Right atrium auricular region (tissue), 2 donors: ENCODE measurements around the gene CCDC142. TPM values are rescaled to one million over a fixed set of nuclear protein-coding genes. Genes with fewer than 3 reads are reported as not detected.
"Not testable (repeated sequence)": the region's sequence is repeated elsewhere in the genome, so short reads cannot be mapped to it uniquely, and the experiment has no call there.

Experiments
- DNase-seq: peaks from one replicate; pipeline ENCODE4 v3.0.0-alpha.2; 2019; ENCODE audit warnings: low spot score
- H3K27ac ChIP-seq, 2 donors: fragments of 200-600 bp; sonication (generic); 1 replicate in 1 of 2; 2 replicates in 1 of 2; pipeline ENCODE4 v1.5.1; 2016 to 2019
- H3K27me3 ChIP-seq, 2 donors: fragments of 200-600 bp; sonication (generic); one replicate each; pipeline versions ENCODE4 v1.5.1 to v1.6.0; 2017 to 2019
- H3K36me3 ChIP-seq: fragments of 200-600 bp; sonication (generic); one replicate; pipeline ENCODE4 v1.5.1; 2016
- H3K4me1 ChIP-seq, 2 donors: fragments of 200-600 bp; sonication (generic); one replicate each; pipeline versions ENCODE4 v1.5.1 to v1.6.0; 2017 to 2019
- H3K4me3 ChIP-seq, 2 donors: fragments of 200-600 bp; sonication (generic); 1 replicate in 1 of 2; 2 replicates in 1 of 2; pipeline ENCODE4 v1.5.1; 2017 to 2019; ENCODE audit warnings: mild to moderate bottlenecking in 1 of 2, moderate library complexity in 1 of 2
- H3K9me3 ChIP-seq, 2 donors: fragments of 200-600 bp; sonication (generic); one replicate each; pipeline ENCODE4 v1.5.1; 2019
- total RNA-seq, 2 donors: library from RNA; depleted of rRNA; stranded (reverse); fragments of >200 nt; gene quantifications; one replicate each; pipeline ENCODE4 v1.1.0, GENCODE V29; 2016
- TF ChIP-seq, protein P1 (sequence below), 2 donors: fragments of 200-600 bp; sonication (generic); IDR thresholded peaks; one replicate each; pipeline ENCODE4 v1.5.1; 2019; ENCODE audit warnings: antibody characterized with exemption in 2 of 2

CCDC142 gene
- total RNA-seq, 2 donors from 2014 or later, result 3.8 to 13.6 TPM

DNA sequence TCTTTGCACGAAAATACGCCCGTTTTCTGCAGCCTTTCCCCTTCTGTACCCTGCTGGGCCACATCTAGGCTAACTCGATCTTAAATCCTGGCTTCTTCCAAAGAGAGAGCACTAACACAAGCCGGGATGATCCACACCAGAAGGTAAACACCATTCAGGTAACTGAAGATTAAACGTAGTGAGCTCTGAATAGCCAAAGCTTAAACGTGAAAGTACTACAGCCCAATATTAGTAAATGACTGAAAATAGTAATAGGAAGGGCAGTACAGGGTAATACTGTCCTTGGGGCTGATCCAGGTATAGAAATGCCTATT, 9.9 kb downstream of the CCDC142 start:
- H3K27ac ChIP-seq, result peak overlapping the region; percentile 79 to 90
- TF ChIP-seq, protein P1, sequence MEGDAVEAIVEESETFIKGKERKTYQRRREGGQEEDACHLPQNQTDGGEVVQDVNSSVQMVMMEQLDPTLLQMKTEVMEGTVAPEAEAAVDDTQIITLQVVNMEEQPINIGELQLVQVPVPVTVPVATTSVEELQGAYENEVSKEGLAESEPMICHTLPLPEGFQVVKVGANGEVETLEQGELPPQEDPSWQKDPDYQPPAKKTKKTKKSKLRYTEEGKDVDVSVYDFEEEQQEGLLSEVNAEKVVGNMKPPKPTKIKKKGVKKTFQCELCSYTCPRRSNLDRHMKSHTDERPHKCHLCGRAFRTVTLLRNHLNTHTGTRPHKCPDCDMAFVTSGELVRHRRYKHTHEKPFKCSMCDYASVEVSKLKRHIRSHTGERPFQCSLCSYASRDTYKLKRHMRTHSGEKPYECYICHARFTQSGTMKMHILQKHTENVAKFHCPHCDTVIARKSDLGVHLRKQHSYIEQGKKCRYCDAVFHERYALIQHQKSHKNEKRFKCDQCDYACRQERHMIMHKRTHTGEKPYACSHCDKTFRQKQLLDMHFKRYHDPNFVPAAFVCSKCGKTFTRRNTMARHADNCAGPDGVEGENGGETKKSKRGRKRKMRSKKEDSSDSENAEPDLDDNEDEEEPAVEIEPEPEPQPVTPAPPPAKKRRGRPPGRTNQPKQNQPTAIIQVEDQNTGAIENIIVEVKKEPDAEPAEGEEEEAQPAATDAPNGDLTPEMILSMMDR (IDR thresholded peaks at IDR 0.05), result no peak

GRCh38 chr2:74472086-74472944, 10.5 kb downstream of the CCDC142 start, which contains the start of gene MRPL53:
TSS of gene MRPL53 (minus strand) at chr2:74472680. CDS start at chr2:74472660, 20 bp downstream.
- peaks cover 15% of the 10 kb centered on the region for H3K36me3 ChIP-seq
- peak within 1 kb of the TSS; percentile 79 to 90 for H3K27ac ChIP-seq
- peak within 1 kb of the TSS; percentile 66 to 68 for H3K4me3 ChIP-seq
- peaks cover 0 to 20% of the 10 kb centered on the region in 2 donors for H3K4me1 ChIP-seq
- H3K9me3 ChIP-seq, result no peaks in the 10 kb centered on the region
- no peaks in the 10 kb centered on the region for H3K27me3 ChIP-seq
- DNase-seq, result peak; percentile 94
- TF ChIP-seq, protein P1 (IDR thresholded peaks at IDR 0.05), result no peak

More for the DNA sequence above, 9.9 kb downstream of the CCDC142 start:
- Histone ChIP-seq H3K4me1 (peaks cover 0 to 20% of the 10 kb centered on the region in 2 donors), H3K9me3 (no peaks in the 10 kb centered on the region), H3K27me3 (no peaks in the 10 kb centered on the region), H3K36me3 (peaks cover 15% of the 10 kb centered on the region), H3K4me3 (peak overlapping the region; percentile 66 to 68)
- no peak for DNase-seq

- DNase-seq, result no peak
- Histone ChIP-seq H3K36me3 (peaks cover 15% of the 10 kb centered on the region), H3K4me3 (peak overlapping the region; percentile 66 to 68), H3K9me3 (no peaks in the 10 kb centered on the region), H3K27me3 (no peaks in the 10 kb centered on the region), H3K27ac (peak overlapping the region; percentile 79 to 90), H3K4me1 (peaks cover 0 to 20% of the 10 kb centered on the region in 2 donors)
- TF ChIP-seq, protein P1 (IDR thresholded peaks at IDR 0.05), result no peak
Observed at GRCh38 chr2:74471332-74472065, 11.3 kb downstream of the CCDC142 start.

- H3K9me3 ChIP-seq, H3K27me3 ChIP-seq, H3K4me3 ChIP-seq, DNase-seq, H3K27ac ChIP-seq: not testable (repeated sequence)
- peaks cover 15% of the 10 kb centered on the region for H3K36me3 ChIP-seq
- peaks cover 0 to 24% of the 10 kb centered on the region in 2 donors for H3K4me1 ChIP-seq
Observed at GRCh38 chr2:74470742-74471141, 12.1 kb downstream of the CCDC142 start.

GRCh38 chr2:74464406-74464805, 18.4 kb downstream of the CCDC142 start:
- no peaks in the 10 kb centered on the region for H3K9me3 ChIP-seq
- peak overlapping the region; percentile 84 to 86 for H3K27ac ChIP-seq
- TF ChIP-seq, protein P1 (IDR thresholded peaks at IDR 0.05), result no peak
- no peak for DNase-seq
- peaks cover 19% of the 10 kb centered on the region for H3K36me3 ChIP-seq
- peak overlapping the region; percentile 93 to 94 for H3K4me3 ChIP-seq
- H3K27me3 ChIP-seq, result no peaks in the 10 kb centered on the region
- peaks cover 0 to 18% of the 10 kb centered on the region in 2 donors for H3K4me1 ChIP-seq

- H3K27me3 ChIP-seq, result no peaks in the 10 kb centered on the region
- no peaks in the 10 kb centered on the region for H3K9me3 ChIP-seq
- H3K36me3 ChIP-seq, result peaks cover 19% of the 10 kb centered on the region
- H3K4me1 ChIP-seq, result peaks cover 0 to 28% of the 10 kb centered on the region in 2 donors
- TF ChIP-seq, protein P1 (IDR thresholded peaks at IDR 0.05), result no peak
- no peak overlapping the region for H3K4me3 ChIP-seq
- no peak overlapping the region for H3K27ac ChIP-seq
- no peak for DNase-seq
Observed at GRCh38 chr2:74462786-74463105, 20.1 kb downstream of the CCDC142 start.
